Hematopoietic multipotent progenitor cell treated with erythropoietin and hydrocortisone succinate and interleukin-3 and kit ligand, for 6 days (in vitro differentiated cells): ENCODE results near the gene HBQ1.
A peak's percentile ranks its signal among the peaks of the same experiment; 100 is the strongest.
"Not testable (repeated sequence)": the region's sequence is repeated elsewhere in the genome, so short reads cannot be mapped to it uniquely, and the experiment has no call there.

Source experiments
- DNase-seq: peaks from one replicate; pipeline ENCODE4 v3.0.0-alpha.2; 2015

HBQ1 gene

DNA sequence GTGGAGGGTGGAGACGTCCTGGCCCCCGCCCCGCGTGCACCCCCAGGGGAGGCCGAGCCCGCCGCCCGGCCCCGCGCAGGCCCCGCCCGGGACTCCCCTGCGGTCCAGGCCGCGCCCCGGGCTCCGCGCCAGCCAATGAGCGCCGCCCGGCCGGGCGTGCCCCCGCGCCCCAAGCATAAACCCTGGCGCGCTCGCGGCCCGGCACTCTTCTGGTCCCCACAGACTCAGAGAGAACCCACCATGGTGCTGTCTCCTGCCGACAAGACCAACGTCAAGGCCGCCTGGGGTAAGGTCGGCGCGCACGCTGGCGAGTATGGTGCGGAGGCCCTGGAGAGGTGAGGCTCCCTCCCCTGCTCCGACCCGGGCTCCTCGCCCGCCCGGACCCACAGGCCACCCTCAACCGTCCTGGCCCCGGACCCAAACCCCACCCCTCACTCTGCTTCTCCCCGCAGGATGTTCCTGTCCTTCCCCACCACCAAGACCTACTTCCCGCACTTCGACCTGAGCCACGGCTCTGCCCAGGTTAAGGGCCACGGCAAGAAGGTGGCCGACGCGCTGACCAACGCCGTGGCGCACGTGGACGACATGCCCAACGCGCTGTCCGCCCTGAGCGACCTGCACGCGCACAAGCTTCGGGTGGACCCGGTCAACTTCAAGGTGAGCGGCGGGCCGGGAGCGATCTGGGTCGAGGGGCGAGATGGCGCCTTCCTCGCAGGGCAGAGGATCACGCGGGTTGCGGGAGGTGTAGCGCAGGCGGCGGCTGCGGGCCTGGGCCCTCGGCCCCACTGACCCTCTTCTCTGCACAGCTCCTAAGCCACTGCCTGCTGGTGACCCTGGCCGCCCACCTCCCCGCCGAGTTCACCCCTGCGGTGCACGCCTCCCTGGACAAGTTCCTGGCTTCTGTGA, 3.5 kb upstream of the HBQ1 start, which contains the start of gene HBA1:
Gene HBA1 (plus strand): TSS at position 204 of the 906 bp plus-strand sequence. CDS start 37 bp downstream, at position 241.
- DNase-seq = not testable (repeated sequence)

GRCh38 chr16:177394-177822, 2.9 kb upstream of the HBQ1 start:
- peak; percentile 57 for DNase-seq

DNA sequence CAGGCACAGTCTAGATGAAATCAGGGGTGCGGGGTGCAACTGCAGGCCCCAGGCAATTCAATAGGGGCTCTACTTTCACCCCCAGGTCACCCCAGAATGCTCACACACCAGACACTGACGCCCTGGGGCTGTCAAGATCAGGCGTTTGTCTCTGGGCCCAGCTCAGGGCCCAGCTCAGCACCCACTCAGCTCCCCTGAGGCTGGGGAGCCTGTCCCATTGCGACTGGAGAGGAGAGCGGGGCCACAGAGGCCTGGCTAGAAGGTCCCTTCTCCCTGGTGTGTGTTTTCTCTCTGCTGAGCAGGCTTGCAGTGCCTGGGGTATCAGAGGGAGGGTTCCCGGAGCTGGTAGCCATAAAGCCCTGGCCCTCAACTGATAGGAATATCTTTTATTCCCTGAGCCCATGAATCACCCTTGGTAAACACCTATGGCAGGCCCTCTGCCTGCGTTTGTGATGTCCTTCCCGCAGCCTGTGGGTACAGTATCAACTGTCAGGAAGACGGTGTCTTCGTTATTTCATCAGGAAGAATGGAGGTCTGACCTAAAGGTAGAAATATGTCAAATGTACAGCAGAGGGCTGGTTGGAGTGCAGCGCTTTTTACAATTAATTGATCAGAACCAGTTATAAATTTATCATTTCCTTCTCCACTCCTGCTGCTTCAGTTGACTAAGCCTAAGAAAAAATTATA, 2.1 kb upstream of the HBQ1 start:
- peak; percentile 73 for DNase-seq

DNA sequence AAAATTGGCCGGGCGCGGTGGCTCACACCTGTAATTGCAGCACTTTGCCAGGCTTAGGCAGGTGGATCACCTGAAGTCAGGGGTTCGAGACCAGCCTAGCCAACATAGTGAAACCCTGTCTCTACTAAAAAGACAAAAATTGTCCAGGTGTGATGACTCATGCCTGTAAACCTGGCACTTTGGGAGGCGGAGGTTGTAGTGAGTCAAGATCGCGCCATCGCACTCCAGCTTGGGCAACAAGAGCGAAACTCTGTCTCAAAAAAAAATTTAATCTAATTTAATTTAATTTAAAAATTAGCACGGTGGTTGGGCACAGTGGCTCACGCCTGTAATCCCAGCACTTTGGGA, 1.6 kb upstream of the HBQ1 start:
- peak; percentile 68 for DNase-seq

GRCh38 chr16:179211-180092, 807 bp upstream of the HBQ1 start:
- peak; percentile 65 for DNase-seq

DNA sequence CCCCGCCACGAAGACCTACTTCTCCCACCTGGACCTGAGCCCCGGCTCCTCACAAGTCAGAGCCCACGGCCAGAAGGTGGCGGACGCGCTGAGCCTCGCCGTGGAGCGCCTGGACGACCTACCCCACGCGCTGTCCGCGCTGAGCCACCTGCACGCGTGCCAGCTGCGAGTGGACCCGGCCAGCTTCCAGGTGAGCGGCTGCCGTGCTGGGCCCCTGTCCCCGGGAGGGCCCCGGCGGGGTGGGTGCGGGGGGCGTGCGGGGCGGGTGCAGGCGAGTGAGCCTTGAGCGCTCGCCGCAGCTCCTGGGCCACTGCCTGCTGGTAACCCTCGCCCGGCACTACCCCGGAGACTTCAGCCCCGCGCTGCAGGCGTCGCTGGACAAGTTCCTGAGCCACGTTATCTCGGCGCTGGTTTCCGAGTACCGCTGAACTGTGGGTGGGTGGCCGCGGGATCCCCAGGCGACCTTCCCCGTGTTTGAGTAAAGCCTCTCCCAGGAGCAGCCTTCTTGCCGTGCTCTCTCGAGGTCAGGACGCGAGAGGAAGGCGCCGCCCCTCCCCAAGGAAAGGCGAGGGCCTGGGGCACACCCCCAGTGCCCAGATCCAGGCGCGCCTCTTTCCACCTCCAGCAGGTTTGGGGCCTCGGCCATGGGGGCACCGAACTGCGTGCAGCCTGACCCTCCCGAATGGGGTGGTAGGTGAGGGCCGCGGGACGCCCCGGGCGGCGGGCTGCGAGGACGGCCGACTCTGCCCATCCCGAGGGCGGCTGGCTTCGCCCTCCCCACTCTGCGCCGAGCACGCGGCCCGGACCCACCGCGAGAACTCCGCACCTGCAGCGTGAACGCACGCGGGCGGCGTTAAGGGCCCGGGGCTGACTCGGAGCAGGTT, 664 bp downstream of the HBQ1 start:
- DNase-seq = peak; percentile 89

DNA sequence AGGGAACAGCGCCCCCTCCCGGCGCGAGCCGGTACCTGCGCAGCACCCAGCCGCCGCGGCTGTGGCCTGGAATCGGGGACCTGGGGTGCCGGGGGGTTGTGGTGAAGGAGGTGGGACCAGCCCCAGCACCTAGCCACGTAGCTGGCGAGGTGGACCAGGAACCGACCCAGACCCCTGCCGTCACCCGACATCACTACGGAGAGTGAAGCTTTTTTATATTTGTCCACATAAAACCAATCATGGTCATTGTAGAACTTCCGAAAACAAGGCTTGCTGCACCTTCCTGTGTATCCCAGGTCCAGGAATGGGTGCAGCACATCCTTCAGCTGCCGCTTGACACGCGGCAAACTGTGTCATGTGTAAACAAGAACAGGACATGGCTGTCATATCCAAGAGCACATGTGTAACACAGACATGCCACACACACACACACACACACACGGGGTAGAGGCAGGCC, 1.3 kb downstream of the HBQ1 start:
- DNase-seq = peak; percentile 43

DNA sequence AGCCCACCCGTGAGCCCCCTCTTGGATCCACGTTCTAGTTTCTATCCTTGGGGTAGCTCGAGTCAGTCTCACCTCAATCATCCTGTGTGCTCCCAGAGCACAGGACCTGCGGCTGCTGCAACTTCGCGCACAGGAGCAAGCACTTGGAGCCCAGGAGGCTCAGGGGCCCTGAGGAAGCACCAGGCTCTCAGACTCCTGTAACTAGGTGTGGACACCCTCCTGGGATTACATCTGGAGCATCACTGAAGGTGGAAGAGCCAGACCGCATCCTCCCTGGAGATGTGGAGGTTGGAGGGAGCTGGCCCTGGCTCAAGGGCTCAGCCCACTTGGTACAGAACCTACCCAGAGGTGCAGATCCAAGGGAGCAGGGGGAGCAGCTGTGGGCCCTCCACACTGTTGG, 2.7 kb downstream of the HBQ1 start:
- DNase-seq = no peak

DNA sequence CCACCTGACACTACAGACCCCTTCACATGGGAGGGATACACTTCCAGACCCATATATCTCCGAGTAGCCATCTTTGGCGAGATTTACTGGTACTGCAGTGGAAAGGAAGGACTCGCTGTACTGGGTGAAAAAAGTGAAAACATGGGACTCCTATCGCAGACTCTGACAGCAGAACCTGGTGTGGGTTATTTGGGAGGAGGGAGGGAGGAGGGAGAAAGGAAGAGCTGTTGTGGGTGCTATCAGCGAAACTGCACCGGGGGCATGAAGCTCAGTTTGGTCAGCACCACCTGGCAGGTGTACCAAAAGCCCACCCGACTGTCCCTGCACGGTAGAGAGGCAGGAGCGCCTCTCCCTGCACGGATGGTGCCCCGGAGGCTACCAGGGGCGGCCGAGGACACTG, 5.0 kb downstream of the HBQ1 start:
- DNase-seq = no peak

DNA sequence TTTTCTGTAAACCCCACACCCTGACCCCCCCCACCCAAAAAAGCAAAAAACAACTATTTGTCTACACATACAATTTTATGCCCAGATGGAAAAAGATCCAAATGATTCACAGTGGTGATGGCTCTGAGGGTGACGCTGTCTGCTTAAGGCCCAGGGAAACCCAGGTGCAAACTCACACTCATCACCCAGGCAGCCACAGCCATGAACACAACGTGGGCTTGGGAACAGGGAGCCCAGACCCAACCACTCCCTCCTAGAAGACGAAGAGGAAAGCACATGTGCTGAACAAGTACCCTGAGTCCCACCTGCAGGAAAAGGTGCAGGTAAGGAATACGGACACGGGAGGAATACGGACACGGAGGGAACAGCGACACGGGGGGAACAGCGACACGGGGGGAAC, 5.4 kb downstream of the HBQ1 start:
- no peak for DNase-seq

DNA sequence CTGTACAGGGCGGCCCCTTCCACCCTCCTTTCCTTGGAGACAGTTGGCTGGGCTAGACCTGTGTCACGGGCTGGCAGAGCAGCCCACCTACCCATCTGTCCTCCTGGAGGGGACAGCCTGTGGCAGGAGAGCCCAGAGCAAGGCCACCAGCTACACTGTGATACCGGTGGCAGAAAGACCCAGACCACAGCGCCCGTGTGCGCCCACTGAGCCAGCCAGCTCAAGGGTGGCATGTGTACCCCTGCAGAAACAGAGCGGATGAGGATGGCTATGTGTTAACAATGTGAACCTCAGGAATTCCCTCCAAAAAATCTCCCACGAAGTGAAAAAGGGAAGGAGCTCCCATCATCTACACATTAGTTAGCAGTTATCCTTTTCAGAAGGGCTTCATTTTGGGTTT, 7.1 kb downstream of the HBQ1 start:
- DNase-seq = no peak

GRCh38 chr16:188674-189073, 8.4 kb downstream of the HBQ1 start:
- DNase-seq = peak; percentile 64

- DNase-seq = no peak
Observed at GRCh38 chr16:189604-190186, 9.4 kb downstream of the HBQ1 start.

- no peak for DNase-seq
Observed at GRCh38 chr16:191831-192230, 11.6 kb downstream of the HBQ1 start.

- DNase-seq = no peak
Observed at GRCh38 chr16:192686-193085, 12.4 kb downstream of the HBQ1 start.

GRCh38 chr16:193441-193840, 13.2 kb downstream of the HBQ1 start:
- DNase-seq = no peak

DNA sequence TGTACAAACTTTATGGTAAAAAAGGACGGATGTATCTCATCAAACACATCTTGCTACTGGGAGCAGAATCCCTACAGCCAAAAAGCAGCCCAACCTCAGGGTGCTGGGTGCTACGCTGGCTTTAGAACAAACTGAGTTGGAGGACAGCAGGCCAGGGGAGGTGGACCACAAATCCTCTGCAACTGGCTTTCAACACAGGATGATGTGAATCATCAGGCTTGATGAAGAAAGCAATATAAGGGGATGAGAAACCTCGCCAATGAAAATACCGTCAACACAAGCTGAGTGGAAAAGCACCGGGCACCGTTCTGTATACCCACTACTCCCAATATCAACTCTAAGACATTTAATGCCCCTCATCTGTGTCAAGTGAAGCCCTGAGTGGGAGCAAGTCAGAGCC, 14.3 kb downstream of the HBQ1 start:
- no peak for DNase-seq

DNA sequence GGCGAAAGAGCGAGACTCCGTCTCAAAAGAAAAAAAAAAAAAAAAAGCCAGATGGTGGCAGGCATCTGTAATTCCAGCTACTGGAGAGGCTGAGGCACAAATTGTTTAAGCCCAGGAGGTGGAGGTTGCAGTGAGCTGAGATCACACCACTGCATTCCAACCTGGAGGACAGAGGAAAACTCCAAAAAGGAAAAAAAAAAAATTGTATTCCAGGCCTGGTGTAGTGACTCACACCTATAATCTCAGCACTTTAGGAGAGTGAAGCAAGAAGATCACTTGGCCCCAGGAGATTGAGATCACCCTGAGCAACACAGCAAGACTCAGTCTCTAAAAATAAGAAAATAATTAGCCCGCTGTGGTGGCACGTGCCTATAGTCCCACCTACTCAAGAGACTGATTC, 20.1 kb downstream of the HBQ1 start:
- no peak for DNase-seq

DNA sequence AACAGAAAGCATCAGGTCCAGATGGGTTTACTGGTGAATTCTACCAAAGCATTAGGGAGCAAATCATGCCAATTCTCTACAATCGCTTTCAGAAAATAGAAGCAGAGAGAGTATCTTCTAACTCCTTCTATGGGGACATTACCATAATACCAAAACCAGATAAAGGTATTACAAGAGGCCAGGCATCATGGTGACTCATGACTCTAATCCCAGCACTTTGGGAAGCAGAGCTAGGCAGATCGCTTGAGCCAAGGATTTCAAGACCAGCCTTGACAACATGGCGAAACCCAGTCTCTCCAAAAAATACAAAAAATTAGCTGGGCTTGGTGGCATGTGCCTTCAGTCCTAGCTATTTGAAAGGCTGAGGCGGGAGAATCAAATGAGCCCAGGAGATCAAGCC, 23.0 kb downstream of the HBQ1 start:
- no peak for DNase-seq

DNA sequence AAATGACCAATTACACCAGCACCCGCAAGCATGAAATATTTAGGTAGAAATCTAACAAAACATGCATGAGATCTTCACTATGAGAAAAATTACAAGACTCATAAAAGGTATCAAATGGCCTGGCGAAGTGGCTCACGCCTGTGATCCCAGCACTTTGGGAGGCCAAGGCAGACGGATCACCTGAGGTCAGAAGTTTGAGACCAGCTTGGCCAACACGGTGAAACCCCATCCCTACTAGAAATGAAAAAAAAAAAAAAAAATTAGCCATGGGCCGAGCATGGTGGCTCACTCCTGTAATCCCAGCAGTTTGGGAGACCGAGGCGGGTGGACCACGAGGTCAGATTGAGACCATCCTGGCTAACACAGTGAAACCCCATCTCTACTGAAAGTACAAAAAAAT, 23.8 kb downstream of the HBQ1 start:
- not testable (repeated sequence) for DNase-seq

DNA sequence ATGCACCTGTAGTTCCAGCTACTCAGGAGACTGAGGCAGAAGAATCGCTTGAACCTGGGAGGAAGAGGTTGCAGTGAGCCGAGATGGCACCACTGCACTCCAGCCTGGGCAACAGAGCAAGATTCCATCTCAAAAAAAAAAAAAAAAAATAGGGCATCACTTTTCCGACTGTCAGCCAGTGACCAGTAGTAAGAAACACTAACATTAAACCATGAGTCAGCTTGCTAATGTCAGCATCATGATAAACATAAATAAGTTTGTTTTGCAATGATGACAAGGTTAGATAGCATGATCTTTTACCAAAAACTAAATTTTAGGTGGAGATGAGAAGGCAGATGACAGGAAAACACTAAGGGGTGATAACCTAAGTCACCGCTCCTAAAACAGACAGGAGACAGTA, 29.1 kb downstream of the HBQ1 start:
- not testable (repeated sequence) for DNase-seq
